Effector memory CD4-positive, alpha-beta T cell (primary cell): ENCODE data around the gene SLC4A8.

Experiments
- DNase-seq, 3 donors: peaks; one replicate each; pipeline ENCODE4 v3.0.0-alpha.2; 2020
- H3K27ac ChIP-seq: 2 replicates; pipeline ENCODE4 v1.7.0; 2013; ENCODE audit warnings: mild to moderate bottlenecking, low read length, moderate library complexity; ENCODE audit not compliant: insufficient read depth, poor library complexity, severe bottlenecking
- H3K27me3 ChIP-seq: replicated peaks from 2 replicates; pipeline ENCODE4 v1.7.0; 2013; ENCODE audit warnings: mild to moderate bottlenecking, low read length; ENCODE audit not compliant: insufficient read depth, control insufficient read depth, poor library complexity, severe bottlenecking
- H3K36me3 ChIP-seq: 2 replicates; pipeline ENCODE4 v1.7.0; 2013; ENCODE audit warnings: mild to moderate bottlenecking, low read length, moderate library complexity; ENCODE audit not compliant: control insufficient read depth, insufficient read depth
- H3K4me1 ChIP-seq: 2 replicates; pipeline ENCODE4 v1.7.0; 2013; ENCODE audit warnings: low read length, mild to moderate bottlenecking; ENCODE audit not compliant: control insufficient read depth, insufficient read depth, poor library complexity, severe bottlenecking
- H3K4me3 ChIP-seq: 2 replicates; pipeline ENCODE4 v1.7.0; 2013; ENCODE audit warnings: low read length, low read depth, mild to moderate bottlenecking; ENCODE audit not compliant: insufficient read depth, poor library complexity, severe bottlenecking
- H3K9me3 ChIP-seq: 2 replicates; pipeline ENCODE4 v1.7.0; 2013; ENCODE audit warnings: mild to moderate bottlenecking, low read length, moderate library complexity; ENCODE audit not compliant: control insufficient read depth

The SLC4A8 gene

DNA sequence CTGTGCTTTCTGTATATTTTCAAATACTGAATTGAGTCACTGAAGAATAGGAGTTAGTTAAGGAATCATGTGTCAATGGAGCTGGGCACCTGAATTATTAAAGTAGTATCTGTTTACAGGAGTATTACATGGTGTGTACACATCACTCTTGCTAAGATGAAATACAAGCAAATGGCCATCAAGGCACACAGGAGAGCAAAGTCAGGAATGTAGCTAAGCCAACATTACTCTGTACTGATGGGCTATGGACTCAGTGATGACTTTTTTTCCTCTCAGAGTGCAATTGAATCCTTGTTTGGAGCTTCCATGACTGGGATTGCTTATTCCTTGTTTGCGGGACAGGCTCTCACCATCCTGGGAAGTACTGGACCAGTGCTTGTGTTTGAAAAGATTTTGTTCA lies 45.5 kb downstream of the SLC4A8 start:
- no peaks in the 10 kb centered on the region for H3K36me3 ChIP-seq
- no peak for DNase-seq

DNA sequence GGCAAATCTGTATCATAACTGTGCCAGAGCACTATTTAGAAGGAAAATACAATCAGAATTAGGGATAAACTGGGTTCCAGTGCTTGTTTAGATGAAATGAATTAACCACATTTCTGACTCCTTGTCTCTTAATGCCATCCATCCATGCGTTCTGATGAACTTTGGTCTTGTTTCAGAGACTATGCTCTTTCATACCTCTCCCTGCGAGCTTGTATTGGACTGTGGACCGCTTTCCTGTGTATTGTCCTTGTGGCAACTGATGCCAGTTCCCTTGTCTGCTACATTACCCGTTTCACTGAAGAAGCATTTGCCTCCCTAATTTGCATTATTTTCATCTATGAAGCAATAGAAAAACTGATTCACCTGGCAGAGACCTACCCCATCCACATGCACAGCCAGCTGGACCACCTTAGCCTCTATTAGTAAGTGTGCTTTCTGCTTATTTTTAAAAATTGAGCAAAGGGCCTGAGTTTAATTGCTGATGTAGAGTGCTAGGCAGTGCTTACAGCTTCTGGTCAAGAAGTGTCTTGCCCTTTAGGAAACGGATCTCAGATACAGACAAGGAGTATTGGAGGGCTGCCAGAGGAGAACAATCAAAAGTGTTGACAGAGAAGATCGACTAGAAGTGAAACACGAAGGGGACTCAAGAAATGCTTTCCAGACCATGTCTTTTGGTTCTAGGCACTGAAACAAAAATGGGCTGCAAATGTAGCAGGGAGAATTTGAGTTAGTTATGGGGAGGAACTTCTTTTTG lies 46.7 kb downstream of the SLC4A8 start:
- H3K4me3 ChIP-seq, result no peak overlapping the region
- no peaks in the 10 kb centered on the region for H3K9me3 ChIP-seq
- DNase-seq, result no peak
- H3K27ac ChIP-seq, result no peak overlapping the region
- no peaks in the 10 kb centered on the region for H3K27me3 ChIP-seq
- H3K4me1 ChIP-seq, result no peaks in the 10 kb centered on the region
- H3K36me3 ChIP-seq, result no peaks in the 10 kb centered on the region

More for the DNA sequence above, 45.5 kb downstream of the SLC4A8 start:
- Histone ChIP-seq H3K4me3 (no peak overlapping the region), H3K9me3 (no peaks in the 10 kb centered on the region), H3K27ac (no peak overlapping the region), H3K27me3 (no peaks in the 10 kb centered on the region), H3K4me1 (no peaks in the 10 kb centered on the region)

DNA sequence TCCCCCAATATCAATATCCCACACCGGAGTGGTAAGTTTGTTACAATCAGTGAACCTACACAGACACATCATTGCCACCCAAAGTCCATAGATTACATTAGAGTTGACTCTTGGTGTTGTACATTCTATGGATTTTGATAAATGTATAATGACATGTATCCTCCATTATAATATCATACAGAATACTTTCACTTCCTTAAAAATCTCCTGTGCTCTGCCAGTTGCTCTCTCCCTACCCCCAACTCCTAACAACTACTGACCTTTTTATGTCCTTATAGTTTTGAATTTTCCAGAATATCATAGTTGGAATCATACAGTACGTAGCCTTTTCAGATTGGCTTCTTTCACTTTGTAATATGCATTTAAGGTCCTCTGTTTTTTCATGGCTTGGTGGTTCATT lies 48.4 kb downstream of the SLC4A8 start:
- no peak overlapping the region for H3K27ac ChIP-seq
- no peaks in the 10 kb centered on the region for H3K36me3 ChIP-seq
- H3K27me3 ChIP-seq, result no peaks in the 10 kb centered on the region
- no peak for DNase-seq
- H3K4me1 ChIP-seq, result no peaks in the 10 kb centered on the region
- no peak overlapping the region for H3K4me3 ChIP-seq
- H3K9me3 ChIP-seq, result no peaks in the 10 kb centered on the region

DNA sequence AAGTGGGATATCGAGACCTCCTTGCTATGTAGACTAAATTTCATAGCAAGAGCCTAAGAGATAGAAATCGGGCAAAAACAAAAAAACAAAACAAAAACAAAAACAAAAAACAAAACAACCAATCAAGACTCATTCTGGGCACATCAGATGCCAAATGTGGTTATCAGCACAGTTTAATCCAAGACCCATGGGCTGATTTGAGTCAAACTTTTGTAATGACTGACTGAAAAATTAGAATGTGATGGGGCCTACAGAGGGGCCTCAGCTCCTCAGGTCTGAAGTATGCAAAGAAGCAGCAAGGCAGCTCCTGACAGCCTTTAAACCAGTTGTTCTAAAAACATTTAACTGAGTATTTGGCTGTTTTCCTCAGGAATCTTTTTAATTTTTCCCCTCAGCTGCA lies 49.3 kb downstream of the SLC4A8 start:
- no peaks in the 10 kb centered on the region for H3K36me3 ChIP-seq
- DNase-seq, result no peak
- no peaks in the 10 kb centered on the region for H3K27me3 ChIP-seq

DNA sequence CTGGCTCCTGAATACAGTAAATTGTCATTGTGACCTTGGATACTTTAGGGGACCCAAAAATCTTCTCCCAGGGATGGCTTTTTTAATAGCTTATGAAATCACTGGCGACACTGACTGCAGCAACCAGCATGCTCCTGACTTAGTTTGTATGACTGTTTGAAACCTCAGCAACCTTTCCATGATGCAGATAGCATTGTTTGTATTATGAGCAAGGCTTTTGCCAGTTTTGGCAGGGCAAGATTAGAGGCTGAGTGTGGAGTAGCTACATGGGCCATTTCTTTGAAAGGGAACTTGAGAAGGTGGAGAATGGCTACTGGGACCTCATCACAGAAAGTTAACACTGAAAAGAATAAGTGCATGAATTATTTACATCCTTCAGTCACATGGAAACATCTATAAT lies 50.9 kb downstream of the SLC4A8 start:
- no peaks in the 10 kb centered on the region for H3K4me1 ChIP-seq
- DNase-seq, result no peak
- H3K27me3 ChIP-seq, result no peaks in the 10 kb centered on the region
- no peaks in the 10 kb centered on the region for H3K36me3 ChIP-seq
- H3K9me3 ChIP-seq, result no peaks in the 10 kb centered on the region
- H3K27ac ChIP-seq, result no peak overlapping the region
- H3K4me3 ChIP-seq, result no peak overlapping the region

More for the DNA sequence above, 49.3 kb downstream of the SLC4A8 start:
- Histone ChIP-seq H3K4me3 (no peak overlapping the region), H3K4me1 (no peaks in the 10 kb centered on the region), H3K9me3 (no peaks in the 10 kb centered on the region), H3K27ac (no peak overlapping the region)

DNA sequence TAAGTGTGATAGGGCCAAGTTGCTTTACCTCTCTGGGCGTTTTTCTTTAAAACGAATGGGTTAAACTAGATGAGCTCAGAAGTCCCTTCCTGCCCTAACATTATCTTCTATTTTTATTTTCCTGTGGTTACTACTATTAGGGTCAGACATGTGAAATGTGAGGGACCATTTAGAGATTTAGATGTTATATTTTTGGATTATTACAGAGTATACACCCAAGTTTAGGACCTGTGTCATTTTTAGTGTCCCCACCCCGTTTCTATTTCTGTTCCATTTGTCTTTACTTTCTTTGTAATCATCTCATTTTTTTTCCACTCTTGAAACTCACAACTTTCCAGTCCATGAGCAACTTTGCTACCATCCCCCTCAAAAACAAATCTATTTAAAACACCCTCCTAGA lies 56.3 kb downstream of the SLC4A8 start:
- Histone ChIP-seq H3K36me3 (no peaks in the 10 kb centered on the region), H3K27ac (no peak overlapping the region), H3K4me3 (no peak overlapping the region), H3K27me3 (no peaks in the 10 kb centered on the region), H3K4me1 (peaks cover 12% of the 10 kb centered on the region), H3K9me3 (no peaks in the 10 kb centered on the region)
- DNase-seq, result no peak

DNA sequence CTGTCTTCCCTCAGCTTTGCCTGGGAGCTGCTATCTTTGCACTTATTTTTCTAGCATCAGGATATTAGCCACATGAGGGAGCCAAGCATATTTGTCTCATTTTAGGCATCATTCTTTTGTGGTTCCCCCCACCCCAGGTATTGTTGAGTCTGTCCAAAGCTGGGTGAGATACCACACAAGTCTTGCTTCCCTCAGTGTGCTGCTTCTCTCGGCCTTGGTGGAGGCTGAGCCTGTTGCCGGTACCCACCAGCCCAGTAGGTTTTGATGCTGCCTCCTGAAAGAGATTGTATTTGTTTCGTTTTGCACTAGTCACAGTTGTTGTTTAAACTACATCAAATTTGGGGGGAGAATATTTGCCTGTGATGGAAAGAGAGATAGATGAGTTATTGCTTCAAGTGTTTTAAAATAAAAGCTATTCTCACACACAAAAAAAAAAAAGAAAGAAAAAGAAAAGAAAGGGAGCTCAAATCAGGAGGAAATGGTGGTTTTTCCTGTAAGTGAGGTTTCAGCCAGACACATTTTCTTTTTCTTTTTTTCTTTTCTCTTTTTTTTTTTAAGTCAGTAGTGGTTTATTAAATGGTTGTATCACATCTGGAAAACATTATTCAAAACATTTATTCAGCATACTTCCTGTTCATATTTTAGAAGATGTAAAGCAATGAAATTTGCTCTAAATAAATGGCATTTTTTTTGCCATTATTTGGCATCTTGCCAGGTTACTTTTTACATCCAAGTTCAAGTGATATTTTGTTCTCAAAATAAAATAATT lies 58.5 kb downstream of the SLC4A8 start:
- H3K9me3 ChIP-seq, result no peaks in the 10 kb centered on the region
- DNase-seq, result no peak
- H3K27ac ChIP-seq, result no peak overlapping the region
- H3K4me1 ChIP-seq, result peaks cover 12% of the 10 kb centered on the region
- H3K36me3 ChIP-seq, result no peaks in the 10 kb centered on the region
- peak overlapping the region; percentile 17 for H3K4me3 ChIP-seq
- H3K27me3 ChIP-seq, result no peaks in the 10 kb centered on the region

DNA sequence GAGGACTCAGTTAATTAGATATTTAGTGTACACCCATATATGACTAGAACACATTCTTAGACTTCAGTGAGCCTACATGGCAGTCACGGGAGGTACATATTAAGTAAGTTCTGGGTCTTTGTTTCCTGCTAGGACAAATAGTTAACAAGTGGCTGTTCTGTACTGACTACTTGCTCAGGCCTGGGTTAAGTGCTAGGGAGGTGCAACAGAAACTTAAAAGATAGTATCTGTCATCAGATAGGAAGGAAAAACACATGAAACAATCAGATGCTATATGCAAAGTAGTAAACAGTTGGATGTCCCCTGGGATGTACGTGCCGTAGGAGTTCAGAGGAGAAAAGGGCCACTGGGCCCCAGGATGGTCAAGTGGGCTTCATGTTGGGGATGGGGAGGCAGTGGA lies 59.5 kb downstream of the SLC4A8 start:
- no peak overlapping the region for H3K4me3 ChIP-seq
- DNase-seq, result no peak
- no peaks in the 10 kb centered on the region for H3K9me3 ChIP-seq
- peaks cover 12% of the 10 kb centered on the region for H3K4me1 ChIP-seq
- H3K27ac ChIP-seq, result no peak overlapping the region
- H3K27me3 ChIP-seq, result no peaks in the 10 kb centered on the region
- no peaks in the 10 kb centered on the region for H3K36me3 ChIP-seq

DNA sequence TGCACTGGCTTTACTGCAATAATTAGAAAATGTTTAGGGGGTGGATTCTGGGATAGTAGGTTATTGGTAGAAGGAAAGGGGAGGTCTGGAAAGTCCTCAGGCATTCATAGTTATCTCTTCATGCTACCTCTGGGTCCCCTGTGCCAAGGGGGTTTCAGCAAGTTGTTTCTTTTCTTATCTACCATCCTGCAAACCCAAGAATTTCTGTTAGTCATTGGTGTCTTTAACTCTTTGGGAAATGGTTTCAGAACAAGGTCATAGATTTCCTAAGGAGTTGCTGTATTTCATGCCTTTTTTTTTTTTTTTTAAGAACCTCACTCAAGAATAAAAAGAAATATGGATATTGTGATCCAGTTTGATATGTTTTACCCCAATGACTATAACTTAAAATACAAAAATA lies 63.6 kb downstream of the SLC4A8 start:
- Histone ChIP-seq H3K4me1 (peaks cover 6% of the 10 kb centered on the region), H3K9me3 (no peaks in the 10 kb centered on the region), H3K36me3 (no peaks in the 10 kb centered on the region), H3K27me3 (no peaks in the 10 kb centered on the region), H3K27ac (no peak overlapping the region), H3K4me3 (no peak overlapping the region)
- DNase-seq, result no peak

DNA sequence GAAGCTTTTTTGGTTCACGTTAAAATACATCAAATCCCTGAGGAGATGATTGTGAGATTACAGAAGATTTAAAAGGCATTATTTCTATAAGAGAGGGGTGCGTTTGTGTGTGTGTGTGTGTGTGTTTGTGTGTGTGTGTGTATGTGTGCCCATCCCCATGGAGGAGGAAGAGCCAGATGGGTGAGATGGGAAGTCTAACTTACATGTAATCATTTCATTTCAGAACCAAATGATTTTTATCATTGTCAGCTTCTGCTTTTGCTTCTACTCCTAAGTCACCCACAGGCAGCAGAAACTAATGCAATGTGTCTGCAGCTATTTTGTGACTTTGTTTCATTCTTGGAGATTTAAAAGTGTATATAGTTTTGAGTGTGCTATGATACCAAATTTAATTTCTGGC lies 68.7 kb downstream of the SLC4A8 start:
- Histone ChIP-seq H3K27ac (no peak overlapping the region), H3K36me3 (no peaks in the 10 kb centered on the region), H3K4me3 (no peak overlapping the region), H3K27me3 (no peaks in the 10 kb centered on the region), H3K9me3 (no peaks in the 10 kb centered on the region), H3K4me1 (no peaks in the 10 kb centered on the region)
- DNase-seq, result no peak
